Transverse colon (tissue), 4 donors: Measurements from ENCODE around the gene TENT5C. TPM values are rescaled to one million over a fixed set of nuclear protein-coding genes. Genes with fewer than 3 reads are reported as not detected.
A peak's percentile ranks its signal among the peaks of the same experiment; 100 is the strongest.

Experiments
- DNase-seq: peaks from one replicate; pipeline ENCODE4 v3.0.0-alpha.2; 2019
- H3K27ac ChIP-seq, 4 donors: fragments of 200-600 bp; sonication (generic); 2 replicates each; pipeline ENCODE4 v1.5.1; 2016 to 2018; ENCODE audit warnings: inconsistent platforms in 4 of 4
- H3K27me3 ChIP-seq: fragments of 200-600 bp; sonication (generic); 2 replicates; pipeline ENCODE4 v1.5.1; 2017; ENCODE audit warnings: inconsistent platforms
- H3K36me3 ChIP-seq, 4 donors: fragments of 200-600 bp; sonication (generic); 2 replicates each; pipeline ENCODE4 v1.5.1; 2017 to 2019; ENCODE audit warnings: inconsistent platforms in 4 of 4
- H3K4me1 ChIP-seq, 4 donors: fragments of 200-600 bp; sonication (generic); 2 replicates each; pipeline ENCODE4 v1.5.1; 2017 to 2020; ENCODE audit warnings: inconsistent platforms in 4 of 4
- H3K4me3 ChIP-seq, 4 donors: fragments of 200-600 bp; sonication (generic); 1 replicate in 1 of 4; 2 replicates in 3 of 4; pipeline versions ENCODE4 v1.5.1 to v1.6.1; 2017 to 2019; ENCODE audit warnings: inconsistent platforms in 4 of 4
- H3K9me3 ChIP-seq, 2 donors: fragments of 200-600 bp; sonication (generic); 2 replicates each; pipeline ENCODE4 v1.5.1; 2017 to 2019; ENCODE audit warnings: inconsistent platforms in 2 of 2
- CTCF ChIP-seq, 5 experiments: fragments of 200-600 bp in 3 of 5; fragments of 450-650 bp in 2 of 5; sonication (generic) in 3 of 5; IDR thresholded peaks; 1 replicate in 2 of 5; 2 replicates in 3 of 5; pipeline ENCODE4 v1.5.1; 2016 to 2017; ENCODE audit warnings: antibody characterized with exemption in 5 of 5, inconsistent platforms in 3 of 5, mild to moderate bottlenecking in 2 of 5, moderate library complexity in 1 of 5
- EP300 ChIP-seq: sonication (generic); formaldehyde crosslinking; IDR thresholded peaks from one replicate; pipeline ENCODE4 v1.6.1; 2017; ENCODE audit warnings: antibody characterized with exemption, low read depth
- POLR2A ChIP-seq: fragments of 450-650 bp; IDR thresholded peaks from one replicate; pipeline ENCODE4 v1.6.1; 2016; ENCODE audit warnings: antibody characterized with exemption, mild to moderate bottlenecking, moderate library complexity
- POLR2AphosphoS5 ChIP-seq, 3 donors: sonication (generic); formaldehyde crosslinking; IDR thresholded peaks; one replicate each; pipeline ENCODE4 v1.6.1; 2016; ENCODE audit warnings: antibody characterized with exemption in 3 of 3
- WGBS, 2 donors: methylation state at CpG; one replicate each; pipeline ENCODE4 v1.1.5; 2018; ENCODE audit warnings: low coverage in 1 of 2; 5-methylcytosine and 5-hydroxymethylcytosine counted together
- in situ Hi-C, 4 donors: fragments of 200-750 bp; cut with MboI; loops; one replicate each; pipeline versions ENCODE4 v1.15.0 to v1.15.1; 2017; ENCODE audit warnings: low sequenced_read_pairs in 3 of 4, low pct_ligation_motif_present in 1 of 4, low pct_unique_long_range_greater_than_20kb in 1 of 4
- intact Hi-C: fragments of 100-400 bp; cut with DNase I; formaldehyde crosslinking; loops from one replicate; pipeline ENCODE4 v1.15.1; 2023; ENCODE audit warnings: low total_unique reads
- total RNA-seq, 4 donors: library from RNA; depleted of rRNA; stranded (reverse); fragments of >200 nt; gene quantifications; one replicate each; pipeline ENCODE4 v1.1.0, GENCODE V29; 2016

The TENT5C gene
- total RNA-seq, 4 donors from 2014 or later = 3.4 to 30.8 (median 18.1) TPM

GRCh38 chr1:117609471-117609911 is 3.6 kb downstream of the TENT5C start:
- no peaks in the 10 kb centered on the region for H3K36me3 ChIP-seq
- no peaks in the 10 kb centered on the region for H3K27me3 ChIP-seq
- 74 to 78% methylated on average over 12 of the region's 12 CpGs for WGBS, 2 donors
- intact Hi-C loops (loop anchor here (10.0 kb wide), 1 partner anchor 145 kb away; no protein-coding TSS in a partner anchor), in situ Hi-C loops (no loop called here)
- peak; percentile 37 for DNase-seq
- peak overlapping the region in 1 of 4 donors; percentile 8 for H3K4me3 ChIP-seq
- peaks cover 2 to 77% (median 55%) of the 10 kb centered on the region in 4 donors for H3K4me1 ChIP-seq
- TF ChIP-seq CTCF (IDR thresholded peaks at IDR 0.05) = no peak
- TF ChIP-seq POLR2A = no peak
- no peak for TF ChIP-seq POLR2AphosphoS5 (IDR thresholded peaks at IDR 0.05)
- no peak for TF ChIP-seq EP300
- H3K27ac ChIP-seq = peak overlapping the region; percentile 0 to 94 (median 48)
- H3K9me3 ChIP-seq = no peaks in the 10 kb centered on the region

- no peaks in the 10 kb centered on the region for H3K36me3 ChIP-seq
- peak overlapping the region in 1 of 4 donors; percentile 8 for H3K4me3 ChIP-seq
- peaks cover 2 to 80% (median 58%) of the 10 kb centered on the region in 4 donors for H3K4me1 ChIP-seq
- no peaks in the 10 kb centered on the region for H3K27me3 ChIP-seq
- in situ Hi-C loops = no loop called here
- TF ChIP-seq POLR2A = no peak
- TF ChIP-seq POLR2AphosphoS5 (IDR thresholded peaks at IDR 0.05) = no peak
- TF ChIP-seq EP300 = no peak
- no peak for TF ChIP-seq CTCF (IDR thresholded peaks at IDR 0.05)
- WGBS, 2 donors = 76 to 81% methylated on average over 4 of the region's 4 CpGs
- H3K9me3 ChIP-seq = no peaks in the 10 kb centered on the region
- no peak for DNase-seq
- intact Hi-C loops = no loop called here
- peak overlapping the region; percentile 0 to 94 (median 48) for H3K27ac ChIP-seq
Measured at GRCh38 chr1:117610036-117610435, 4.2 kb downstream of the TENT5C start.

- 54 to 87% methylated on average over 2 to 5 of the region's 5 CpGs for WGBS, 2 donors
- Histone ChIP-seq H3K27ac (peak overlapping the region; percentile 65 to 94 (median 76)), H3K4me3 (no peak overlapping the region), H3K27me3 (no peaks in the 10 kb centered on the region), H3K36me3 (no peaks in the 10 kb centered on the region), H3K9me3 (no peaks in the 10 kb centered on the region), H3K4me1 (peaks cover 2 to 83% (median 61%) of the 10 kb centered on the region in 4 donors)
- TF ChIP-seq EP300 (no peak), CTCF (IDR thresholded peaks at IDR 0.05) (no peak), POLR2A (no peak), POLR2AphosphoS5 (IDR thresholded peaks at IDR 0.05) (no peak)
- intact Hi-C loops = no loop called here
- DNase-seq = no peak
- in situ Hi-C loops = no loop called here
Measured at GRCh38 chr1:117611121-117611601, 5.3 kb downstream of the TENT5C start.

GRCh38 chr1:117611894-117612483 is 6.1 kb downstream of the TENT5C start:
- no peak for DNase-seq
- intact Hi-C loops (no loop called here), in situ Hi-C loops (no loop called here)
- no peaks in the 10 kb centered on the region for H3K9me3 ChIP-seq
- peak overlapping the region; percentile 65 to 94 (median 76) for H3K27ac ChIP-seq
- no peaks in the 10 kb centered on the region for H3K27me3 ChIP-seq
- no peak overlapping the region for H3K4me3 ChIP-seq
- H3K36me3 ChIP-seq = no peaks in the 10 kb centered on the region
- TF ChIP-seq POLR2AphosphoS5 (IDR thresholded peaks at IDR 0.05) (peak in 1 of 3 donors; percentile 7), EP300 (no peak)
- 49 to 53% methylated on average over 3 of the region's 3 CpGs for WGBS, 2 donors
- H3K4me1 ChIP-seq = peaks cover 2 to 89% (median 63%) of the 10 kb centered on the region in 4 donors
